Tibial nerve (tissue), 4 donors: ENCODE data around the gene LRRC8C. TPM values are rescaled to one million over a fixed set of nuclear protein-coding genes. Genes with fewer than 3 reads are reported as not detected.

Source experiments
- DNase-seq, 2 donors: peaks; one replicate each; pipeline ENCODE4 v3.0.0-alpha.2; 2019; ENCODE audit warnings: low spot score in 2 of 2
- H3K27ac ChIP-seq, 4 donors: fragments of 200-600 bp; sonication (generic) in 3 of 4; one replicate each; pipeline ENCODE4 v1.5.1; 2017 to 2019; ENCODE audit warnings: mild to moderate bottlenecking in 1 of 4
- H3K27me3 ChIP-seq, 2 donors: fragments of 200-600 bp; sonication (generic) in 1 of 2; one replicate each; pipeline versions ENCODE4 v1.5.1 to v1.6.0; 2017 to 2019
- H3K36me3 ChIP-seq, 3 donors: fragments of 200-600 bp; sonication (generic); one replicate each; pipeline ENCODE4 v1.5.1; 2018 to 2019
- H3K4me1 ChIP-seq, 4 donors: fragments of 200-600 bp; sonication (generic) in 3 of 4; one replicate each; pipeline ENCODE4 v1.5.1; 2017 to 2019
- H3K4me3 ChIP-seq, 4 donors: fragments of 200-600 bp; sonication (generic) in 3 of 4; one replicate each; pipeline ENCODE4 v1.5.1; 2017 to 2019; ENCODE audit warnings: mild to moderate bottlenecking in 1 of 4, moderate library complexity in 1 of 4
- H3K9me3 ChIP-seq, 4 donors: fragments of 200-600 bp; sonication (generic) in 3 of 4; one replicate each; pipeline ENCODE4 v1.5.1; 2017 to 2019
- EP300 ChIP-seq, 2 donors: sonication (generic); formaldehyde crosslinking; IDR thresholded peaks; one replicate each; pipeline ENCODE4 v1.6.1; 2017; ENCODE audit warnings: antibody characterized with exemption in 2 of 2, mild to moderate bottlenecking in 1 of 2
- POLR2A ChIP-seq, 2 donors: fragments of 450-650 bp; IDR thresholded peaks; one replicate each; pipeline ENCODE4 v1.6.1; 2017; ENCODE audit warnings: antibody characterized with exemption in 2 of 2, mild to moderate bottlenecking in 2 of 2, moderate library complexity in 2 of 2
- WGBS, 2 donors: methylation state at CpG; one replicate each; pipeline ENCODE4 v1.1.5; 2018; 5-methylcytosine and 5-hydroxymethylcytosine counted together
- total RNA-seq, 4 donors: library from RNA; depleted of rRNA; stranded (reverse); fragments of >200 nt; gene quantifications; one replicate each; pipeline ENCODE4 v1.1.0, GENCODE V29; 2016
- TF ChIP-seq, protein P1 (sequence below), 5 experiments: fragments of 200-600 bp in 3 of 5; fragments of 450-650 bp in 2 of 5; sonication (generic) in 3 of 5; IDR thresholded peaks; one replicate each; pipeline ENCODE4 v1.5.1; 2016 to 2019; ENCODE audit warnings: antibody characterized with exemption in 5 of 5, mild to moderate bottlenecking in 3 of 5, moderate library complexity in 2 of 5

The LRRC8C gene
- total RNA-seq, 4 donors from 2014 or later = 16.5 to 23.8 (median 20.2) TPM

DNA sequence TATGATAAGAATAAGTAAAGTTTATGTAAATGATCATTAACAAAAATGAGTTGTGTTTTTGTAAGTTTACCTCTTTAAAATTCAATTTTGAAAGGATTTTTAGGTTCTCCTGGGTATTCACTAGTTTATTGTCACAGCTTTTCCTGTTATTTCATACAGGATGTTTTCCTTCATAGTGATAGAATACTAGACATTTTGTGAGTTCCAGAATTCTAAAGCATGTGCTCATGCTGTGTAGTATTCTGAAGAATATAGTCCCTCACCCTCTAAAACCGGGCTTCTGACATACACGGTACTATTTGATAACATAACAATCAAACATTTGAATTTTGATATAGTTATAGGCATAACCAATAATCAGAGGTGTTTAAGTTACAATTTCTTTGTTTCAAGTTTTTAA, 10.7 kb downstream of the LRRC8C start:
- TF ChIP-seq, protein P1, sequence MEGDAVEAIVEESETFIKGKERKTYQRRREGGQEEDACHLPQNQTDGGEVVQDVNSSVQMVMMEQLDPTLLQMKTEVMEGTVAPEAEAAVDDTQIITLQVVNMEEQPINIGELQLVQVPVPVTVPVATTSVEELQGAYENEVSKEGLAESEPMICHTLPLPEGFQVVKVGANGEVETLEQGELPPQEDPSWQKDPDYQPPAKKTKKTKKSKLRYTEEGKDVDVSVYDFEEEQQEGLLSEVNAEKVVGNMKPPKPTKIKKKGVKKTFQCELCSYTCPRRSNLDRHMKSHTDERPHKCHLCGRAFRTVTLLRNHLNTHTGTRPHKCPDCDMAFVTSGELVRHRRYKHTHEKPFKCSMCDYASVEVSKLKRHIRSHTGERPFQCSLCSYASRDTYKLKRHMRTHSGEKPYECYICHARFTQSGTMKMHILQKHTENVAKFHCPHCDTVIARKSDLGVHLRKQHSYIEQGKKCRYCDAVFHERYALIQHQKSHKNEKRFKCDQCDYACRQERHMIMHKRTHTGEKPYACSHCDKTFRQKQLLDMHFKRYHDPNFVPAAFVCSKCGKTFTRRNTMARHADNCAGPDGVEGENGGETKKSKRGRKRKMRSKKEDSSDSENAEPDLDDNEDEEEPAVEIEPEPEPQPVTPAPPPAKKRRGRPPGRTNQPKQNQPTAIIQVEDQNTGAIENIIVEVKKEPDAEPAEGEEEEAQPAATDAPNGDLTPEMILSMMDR (IDR thresholded peaks at IDR 0.05) = no peak
- no peak for TF ChIP-seq EP300 (IDR thresholded peaks at IDR 0.05)
- no peak for TF ChIP-seq POLR2A (IDR thresholded peaks at IDR 0.05)

DNA sequence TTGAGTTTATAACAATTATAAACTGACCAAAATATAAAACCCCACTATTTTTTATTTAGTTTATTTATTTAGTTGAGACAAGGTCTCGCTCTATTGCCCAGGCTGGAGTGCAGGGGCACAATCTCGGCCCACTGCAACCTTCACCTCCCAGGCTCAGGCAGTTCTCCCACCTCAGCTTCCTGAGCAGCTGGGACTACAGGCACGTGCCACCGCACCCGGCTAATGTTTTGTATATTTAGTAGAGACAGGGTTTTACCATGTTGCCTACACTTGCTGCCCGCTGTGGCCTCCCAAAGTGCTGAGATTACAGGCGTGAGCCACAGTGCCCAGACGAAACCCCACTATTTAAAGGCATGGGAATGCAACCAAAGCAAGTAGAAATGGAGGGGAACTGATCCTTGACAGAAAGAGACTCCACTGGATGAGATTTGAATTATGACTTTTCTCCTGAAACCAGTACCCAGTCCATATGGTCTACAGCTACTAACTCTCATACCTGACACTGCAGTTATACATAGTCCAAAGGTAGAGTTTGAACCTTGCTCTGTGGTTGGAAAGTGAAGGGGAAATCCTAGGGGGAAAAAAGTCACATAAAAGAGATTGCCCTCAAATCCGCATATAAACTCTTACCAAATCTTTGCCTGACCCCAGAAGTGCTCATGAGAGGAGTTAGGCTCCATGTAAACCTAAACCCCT, 11.3 kb downstream of the LRRC8C start:
- H3K27me3 ChIP-seq = no peaks in the 10 kb centered on the region
- peaks cover 0 to 10% (median 4%) of the 10 kb centered on the region in 4 donors for H3K9me3 ChIP-seq
- H3K4me1 ChIP-seq = peaks cover 0 to 10% (median 0%) of the 10 kb centered on the region in 4 donors
- no peak for DNase-seq
- H3K4me3 ChIP-seq = no peak overlapping the region
- 81 to 85% methylated on average over 9 of the region's 9 CpGs for WGBS, 2 donors
- TF ChIP-seq POLR2A (IDR thresholded peaks at IDR 0.05) = no peak
- no peak for TF ChIP-seq EP300 (IDR thresholded peaks at IDR 0.05)
- TF ChIP-seq, protein P1 (IDR thresholded peaks at IDR 0.05) = no peak
- peaks cover 0 to 5% (median 0%) of the 10 kb centered on the region in 3 donors for H3K36me3 ChIP-seq
- H3K27ac ChIP-seq = no peak overlapping the region

More for the DNA sequence above, 10.7 kb downstream of the LRRC8C start:
- Histone ChIP-seq H3K27me3 (no peaks in the 10 kb centered on the region), H3K27ac (no peak overlapping the region), H3K36me3 (peaks cover 0 to 5% (median 0%) of the 10 kb centered on the region in 3 donors), H3K4me3 (no peak overlapping the region), H3K9me3 (peaks cover 0 to 10% (median 4%) of the 10 kb centered on the region in 4 donors), H3K4me1 (peaks cover 0 to 4% (median 0%) of the 10 kb centered on the region in 4 donors)
- no peak for DNase-seq
- 88 to 94% methylated on average over 2 of the region's 2 CpGs for WGBS, 2 donors

DNA sequence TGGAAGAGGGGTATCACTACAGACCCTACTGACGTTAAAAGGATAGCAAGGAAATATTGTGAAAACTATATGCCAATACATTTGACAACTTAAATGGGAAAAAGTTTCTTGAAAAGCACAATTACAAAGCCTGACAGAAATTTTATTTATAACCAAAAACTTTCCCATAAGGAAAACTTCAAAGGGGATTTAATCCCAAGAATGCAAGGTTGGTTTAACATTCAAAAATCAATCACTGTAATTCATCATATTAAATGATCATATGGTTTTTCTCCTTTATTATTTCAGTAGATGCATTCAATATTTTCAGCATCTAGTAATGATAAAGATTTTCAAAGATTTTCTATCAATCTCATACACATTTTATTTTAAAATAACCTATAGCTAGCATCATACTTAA, 13.3 kb downstream of the LRRC8C start:
- Histone ChIP-seq H3K27ac (no peak overlapping the region), H3K9me3 (peaks cover 0 to 10% (median 4%) of the 10 kb centered on the region in 4 donors), H3K4me3 (no peak overlapping the region), H3K36me3 (peaks cover 0 to 5% (median 0%) of the 10 kb centered on the region in 3 donors), H3K27me3 (no peaks in the 10 kb centered on the region), H3K4me1 (peaks cover 0 to 18% (median 0%) of the 10 kb centered on the region in 4 donors)
- TF ChIP-seq EP300 (IDR thresholded peaks at IDR 0.05) (no peak), POLR2A (IDR thresholded peaks at IDR 0.05) (no peak)
- TF ChIP-seq, protein P1 (IDR thresholded peaks at IDR 0.05) = no peak
- no peak for DNase-seq
- 39 to 48% methylated on average over 1 of the region's 1 CpG for WGBS, 2 donors

DNA sequence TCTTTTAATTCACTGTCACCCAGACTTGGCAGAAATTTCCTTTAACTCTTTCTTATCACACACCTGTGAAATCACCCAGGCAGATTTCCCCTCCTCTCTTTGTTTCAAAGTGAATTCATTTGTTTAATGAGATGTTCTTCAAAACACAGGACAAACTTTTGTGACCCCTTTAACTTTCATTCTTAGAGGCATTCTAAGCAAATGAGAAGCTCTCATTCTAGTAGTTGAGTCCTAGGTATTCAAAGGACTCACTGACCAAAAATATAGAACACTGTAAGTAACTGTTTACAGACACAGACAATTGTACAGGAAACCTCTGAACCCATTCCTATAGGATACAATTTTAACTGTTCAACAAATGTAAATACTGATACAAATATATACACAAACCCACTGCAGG, 16.9 kb downstream of the LRRC8C start:
- no peak overlapping the region for H3K4me3 ChIP-seq
- H3K27ac ChIP-seq = no peak overlapping the region
- TF ChIP-seq, protein P1 (IDR thresholded peaks at IDR 0.05) = no peak
- TF ChIP-seq EP300 (IDR thresholded peaks at IDR 0.05) = no peak
- no peak for TF ChIP-seq POLR2A (IDR thresholded peaks at IDR 0.05)
- H3K27me3 ChIP-seq = no peaks in the 10 kb centered on the region
- H3K9me3 ChIP-seq = peaks cover 0 to 10% (median 4%) of the 10 kb centered on the region in 4 donors
- no peak for DNase-seq
- peaks cover 0 to 5% (median 0%) of the 10 kb centered on the region in 3 donors for H3K36me3 ChIP-seq
- peaks cover 0 to 31% (median 0%) of the 10 kb centered on the region in 4 donors for H3K4me1 ChIP-seq

DNA sequence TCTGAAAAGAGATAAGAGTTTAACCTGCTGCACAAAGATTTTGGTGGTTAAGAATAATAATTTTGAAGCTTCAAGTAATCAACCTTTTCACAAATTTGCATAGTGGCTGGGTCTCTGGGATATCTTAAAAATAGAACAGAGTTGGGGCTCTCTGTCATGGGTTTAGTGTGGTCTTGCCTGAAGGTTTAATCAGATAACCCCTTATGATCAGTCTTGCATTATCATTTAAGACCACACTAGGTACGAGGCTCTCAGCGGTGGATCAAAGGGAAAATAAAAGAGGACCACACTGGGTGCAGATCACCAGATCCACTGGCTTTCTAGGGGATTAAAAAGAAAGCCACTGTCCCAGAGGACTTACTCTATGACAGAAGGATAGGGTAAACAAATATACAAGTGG, 19.5 kb downstream of the LRRC8C start:
- Histone ChIP-seq H3K9me3 (no peaks in the 10 kb centered on the region), H3K4me3 (no peak overlapping the region), H3K27me3 (no peaks in the 10 kb centered on the region), H3K27ac (no peak overlapping the region), H3K36me3 (no peaks in the 10 kb centered on the region), H3K4me1 (peaks cover 0 to 46% (median under 1%) of the 10 kb centered on the region in 4 donors)
- TF ChIP-seq POLR2A (IDR thresholded peaks at IDR 0.05) = no peak
- TF ChIP-seq, protein P1 (IDR thresholded peaks at IDR 0.05) = no peak
- TF ChIP-seq EP300 (IDR thresholded peaks at IDR 0.05) = no peak
- no peak for DNase-seq
- 81 to 86% methylated on average over 2 of the region's 2 CpGs for WGBS, 2 donors
